Measurements from ENCODE around the gene WDR89.

GRCh38 chr14:63604626-63605025 lies 37.0 kb downstream of the WDR89 start:
- no peak for TF ChIP-seq CTCF (IDR thresholded peaks at IDR 0.05)
- TF ChIP-seq POLR2A (IDR thresholded peaks at IDR 0.05): no peak
